GM19043 (cell line): ENCODE data around the gene FIGN.

Experiments
- ATAC-seq: cut with Tn5 transposase; IDR thresholded peaks from one replicate; pipeline ENCODE4 v1.9.1; 2021; ENCODE audit warnings: low read depth; ENCODE audit not compliant: unreplicated experiment

FIGN gene

DNA sequence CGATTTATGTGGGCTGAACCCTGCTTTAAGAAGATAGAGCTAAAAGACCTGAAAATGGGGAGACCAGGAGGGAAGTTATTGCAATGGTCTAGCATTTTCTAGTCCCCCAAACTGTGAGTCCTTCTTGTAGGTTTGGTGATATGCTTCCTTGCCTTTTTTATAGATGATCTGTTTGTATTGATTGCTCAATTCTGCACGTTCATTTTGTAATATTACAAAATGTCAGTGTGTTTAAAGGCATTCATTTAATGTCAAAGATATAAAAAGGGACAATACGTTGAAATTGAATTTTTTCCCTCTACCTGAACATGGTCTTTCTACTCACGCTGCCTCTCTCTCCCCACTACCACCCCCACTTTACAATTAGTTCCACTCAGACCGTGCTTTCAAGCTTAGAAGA is 5.6 kb upstream of the FIGN start:
- no peak for ATAC-seq

- ATAC-seq = no peak
Measured at GRCh38 chr2:163737563-163737962, 1.8 kb upstream of the FIGN start.

- no peak for ATAC-seq
Measured at GRCh38 chr2:163737190-163737439, 1.3 kb upstream of the FIGN start.

GRCh38 chr2:163736433-163737189 is 803 bp upstream of the FIGN start:
- no peak for ATAC-seq

DNA sequence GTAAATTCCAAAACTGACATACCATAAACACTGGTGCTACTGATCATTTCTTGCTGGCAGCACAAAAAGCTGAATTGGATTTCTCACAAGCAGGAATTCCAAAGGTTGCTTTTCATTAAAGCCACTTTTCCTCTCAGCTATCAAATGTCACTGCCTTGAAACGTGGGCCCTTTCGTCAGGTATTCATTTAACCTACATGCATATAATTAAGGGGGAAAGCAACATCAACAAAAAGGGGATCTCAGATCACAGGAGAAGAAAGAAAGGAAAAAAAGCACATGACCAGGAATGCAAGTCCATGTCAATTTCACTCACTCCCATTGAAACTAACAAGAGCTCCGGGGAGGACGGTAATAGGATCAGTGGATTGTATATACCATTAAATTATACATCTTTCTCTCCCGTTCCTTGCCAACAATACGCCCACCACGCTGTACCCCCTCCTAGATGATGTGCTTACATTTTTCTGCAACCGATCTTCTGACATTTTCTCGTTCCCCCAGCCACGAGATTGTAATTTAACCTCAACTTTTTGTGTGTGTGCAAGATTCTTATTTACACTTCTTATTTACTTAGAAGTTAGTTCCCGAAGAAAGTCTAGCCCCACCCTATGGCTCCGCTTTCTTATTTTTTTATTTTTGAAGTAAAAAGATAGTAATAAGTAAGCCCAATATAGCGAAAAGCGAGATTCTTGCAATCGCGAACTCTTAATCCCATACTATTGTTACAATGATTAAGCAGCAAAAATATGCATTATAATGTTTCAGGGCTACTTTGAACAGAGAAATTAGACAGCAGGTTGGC is 725 bp downstream of the FIGN start:
- ATAC-seq = no peak

GRCh38 chr2:163734401-163734800 is 1.4 kb downstream of the FIGN start:
- ATAC-seq = no peak

DNA sequence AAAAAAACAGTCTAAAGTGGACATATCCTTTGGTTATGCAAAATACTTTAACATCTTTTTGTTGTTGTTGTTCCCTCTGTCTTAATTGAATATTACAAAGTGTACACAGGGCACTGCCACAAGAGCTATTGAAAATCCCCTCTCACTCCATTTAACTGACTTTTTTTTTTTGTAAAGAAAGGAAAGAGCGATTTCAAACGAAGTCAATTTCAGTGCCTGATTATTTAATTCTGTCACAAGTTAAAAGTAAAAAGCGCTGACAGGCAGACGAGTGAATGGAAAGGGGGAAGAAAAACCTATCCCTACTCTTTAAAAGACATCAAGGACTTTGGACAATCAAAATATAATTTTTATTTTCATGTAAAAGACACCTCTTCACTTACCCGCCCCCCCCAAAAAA is 1.9 kb downstream of the FIGN start:
- ATAC-seq = no peak

DNA sequence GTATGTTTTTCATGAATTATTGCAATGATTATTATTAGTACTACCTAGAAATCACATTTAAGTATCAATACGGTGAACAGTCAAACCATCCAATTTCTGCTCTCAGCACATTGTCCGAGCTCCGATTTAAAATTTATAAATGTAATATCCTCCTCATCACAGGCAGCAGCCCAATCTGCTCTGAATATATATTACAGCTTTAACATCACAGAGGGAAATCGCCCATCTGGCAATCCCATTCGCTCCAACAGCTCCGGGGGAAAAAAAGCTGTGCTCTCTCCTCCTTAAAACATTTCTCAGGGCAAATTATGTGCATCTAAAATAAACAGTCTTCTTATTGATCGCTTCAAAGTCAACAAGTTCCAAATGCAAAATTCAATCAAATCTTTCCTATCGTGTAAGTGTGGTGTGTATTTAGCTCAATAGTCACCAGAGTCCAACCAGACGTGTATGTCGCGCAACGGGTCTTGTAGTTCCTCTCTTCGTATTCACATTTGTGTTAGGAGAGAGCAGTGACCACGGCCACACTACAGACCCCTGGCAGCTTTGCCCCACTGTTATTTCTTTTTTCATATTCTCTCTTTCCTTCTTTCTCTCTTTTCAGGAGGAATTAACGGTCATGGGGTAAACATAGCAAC is 2.4 kb downstream of the FIGN start:
- ATAC-seq = no peak

DNA sequence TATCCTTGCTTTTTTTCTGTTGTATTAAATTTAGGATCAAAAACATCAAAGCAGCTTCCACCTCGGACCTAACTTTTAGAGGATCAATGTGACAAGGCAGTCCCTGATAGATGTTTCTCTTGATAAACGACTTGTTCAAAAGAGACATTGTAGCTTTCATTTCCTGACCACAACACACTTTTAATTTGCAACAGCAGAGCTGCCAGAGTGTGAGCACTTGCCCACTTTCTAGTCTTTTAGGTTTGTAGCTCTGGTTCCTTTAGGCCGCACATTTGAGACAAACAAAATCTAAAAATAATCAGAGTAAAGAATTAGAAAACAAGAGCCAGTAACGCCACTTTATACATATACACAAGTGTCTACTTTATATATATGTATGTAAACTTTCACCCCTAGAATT is 3.1 kb downstream of the FIGN start:
- ATAC-seq = no peak

DNA sequence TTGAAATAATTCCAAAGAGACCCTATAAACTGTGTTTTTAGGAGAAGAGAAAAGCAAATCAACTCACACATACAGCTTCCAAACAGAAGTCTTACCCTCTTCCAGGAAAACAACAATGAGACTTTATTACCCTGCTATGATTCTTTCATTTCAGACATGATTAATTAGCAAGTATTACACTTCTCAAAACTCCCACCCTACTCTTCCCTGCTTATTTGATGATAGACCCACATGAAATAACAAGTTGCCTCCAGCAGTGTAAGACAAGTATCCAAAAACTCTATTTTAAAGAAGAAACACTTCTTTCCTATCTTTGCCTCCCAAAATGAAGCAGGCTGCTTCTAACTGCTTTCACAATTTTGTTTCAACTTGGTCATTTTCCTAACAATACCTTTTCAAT is 4.1 kb downstream of the FIGN start:
- ATAC-seq = no peak

GRCh38 chr2:163730556-163730955 is 5.3 kb downstream of the FIGN start:
- ATAC-seq = no peak

DNA sequence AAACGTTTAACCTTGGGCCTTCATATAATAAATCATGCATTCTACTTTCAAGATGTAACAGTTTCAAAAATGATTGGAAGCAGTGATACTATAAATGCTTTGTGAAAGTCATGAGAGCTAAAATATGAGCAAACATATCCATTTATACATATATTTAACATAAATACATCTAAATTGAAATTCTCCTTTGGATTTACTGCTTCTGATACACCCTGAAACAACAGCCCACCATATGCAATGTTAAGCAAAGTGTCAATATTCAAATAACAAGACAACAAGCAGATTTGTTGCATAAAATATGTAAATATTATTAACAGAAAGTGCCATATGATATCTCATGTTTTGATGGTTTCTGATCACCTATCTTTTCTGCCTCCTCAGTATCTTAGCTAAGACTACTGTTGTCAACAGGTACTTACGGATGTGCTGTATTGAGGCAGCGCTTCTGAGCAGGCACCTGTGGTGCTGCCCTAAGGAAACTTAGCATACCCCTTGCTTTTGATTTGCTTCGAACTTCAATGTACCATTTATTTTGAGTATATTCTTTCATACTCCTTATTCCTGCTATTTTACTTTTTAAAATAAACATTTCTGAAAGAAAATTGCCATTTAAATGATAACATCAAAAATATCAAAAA is 6.1 kb downstream of the FIGN start:
- ATAC-seq = no peak

- no peak for ATAC-seq
Measured at GRCh38 chr2:163723881-163724280, 11.9 kb downstream of the FIGN start.

GRCh38 chr2:163723348-163723747 is 12.5 kb downstream of the FIGN start:
- ATAC-seq = no peak

GRCh38 chr2:163719331-163719730 is 16.5 kb downstream of the FIGN start:
- ATAC-seq = no peak

- no peak for ATAC-seq
Measured at GRCh38 chr2:163717993-163718680, 17.7 kb downstream of the FIGN start.

GRCh38 chr2:163717515-163717914 is 18.3 kb downstream of the FIGN start:
- ATAC-seq = no peak

GRCh38 chr2:163716101-163716500 is 19.7 kb downstream of the FIGN start:
- no peak for ATAC-seq

DNA sequence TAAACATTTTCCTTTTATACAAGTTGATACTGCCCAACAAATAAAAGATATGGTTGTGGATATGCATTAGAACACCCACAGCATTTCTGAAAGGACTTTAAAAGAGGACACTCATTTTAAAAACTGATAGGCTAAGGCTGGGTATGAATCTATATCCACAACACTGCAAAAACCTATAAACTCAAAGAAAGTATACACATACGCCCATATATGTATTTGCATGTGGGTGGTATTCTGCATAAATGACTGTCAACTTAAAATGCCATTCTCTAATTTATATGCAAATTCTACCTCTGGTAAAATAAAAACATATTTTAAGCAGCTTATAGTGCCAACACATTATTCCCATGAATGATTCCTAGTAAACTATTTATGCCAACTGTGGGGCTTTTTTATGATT is 20.1 kb downstream of the FIGN start:
- no peak for ATAC-seq

GRCh38 chr2:163715199-163715598 is 20.6 kb downstream of the FIGN start:
- no peak for ATAC-seq
